ENCODE results near the gene C1QTNF2. TPM values are rescaled to one million over a fixed set of nuclear protein-coding genes. Genes with fewer than 3 reads are reported as not detected.

The C1QTNF2 gene
- total and polyA plus RNA-seq, 2 donors from 2014 or later: 1.4 to 2.8 TPM

- H3K9ac ChIP-seq (ENCODE audit: low read length in 3 of 3): no peak overlapping the region
- no peaks in the 10 kb centered on the region for H3K36me3 ChIP-seq (ENCODE audit: control insufficient read depth in 2 of 3, insufficient read depth in 3 of 3, low read length in 3 of 3)
- TF ChIP-seq CTCF (IDR thresholded peaks at IDR 0.05; ENCODE audit: borderline replicate concordance, extremely low read depth, insufficient read depth): no peak
- DNase-seq (no peak), FAIRE-seq (no peak)
- peaks cover 0 to 3% (median 0%) of the 10 kb centered on the region in 3 donors for H3K4me1 ChIP-seq (ENCODE audit: control insufficient read depth in 2 of 3, insufficient read depth in 2 of 3, low read depth in 1 of 3, low read length in 3 of 3)
- H3K4me3 ChIP-seq (ENCODE audit: low read length in 3 of 3): no peak overlapping the region
- H3K9me3 ChIP-seq (ENCODE audit: control insufficient read depth in 2 of 3, insufficient read depth in 1 of 3, low read length in 3 of 3): no peaks in the 10 kb centered on the region
- no peak overlapping the region for H3K27ac ChIP-seq (ENCODE audit: low read depth in 2 of 2, low read length in 2 of 2)
- intact Hi-C loops (cut with DNase I): no loop called here
- no peaks in the 10 kb centered on the region for H3K27me3 ChIP-seq (ENCODE audit: control insufficient read depth, insufficient read depth, low read length)
Measured at GRCh38 chr5:160359242-160359641, 11.2 kb downstream of the C1QTNF2 start.

GRCh38 chr5:160357861-160358411 lies 12.5 kb downstream of the C1QTNF2 start:
- TF ChIP-seq CTCF (IDR thresholded peaks at IDR 0.05; ENCODE audit: borderline replicate concordance, extremely low read depth, insufficient read depth): no peak
- DNase-seq: peak in 2 of 5 donors; percentile 15 to 20
- H3K27me3 ChIP-seq (ENCODE audit: control insufficient read depth, insufficient read depth, low read length): no peaks in the 10 kb centered on the region
- no peak for FAIRE-seq
- no peaks in the 10 kb centered on the region for H3K36me3 ChIP-seq (ENCODE audit: control insufficient read depth in 2 of 3, insufficient read depth in 3 of 3, low read length in 3 of 3)
- no peak overlapping the region for H3K4me3 ChIP-seq (ENCODE audit: low read length in 3 of 3)
- H3K9ac ChIP-seq (ENCODE audit: low read length in 3 of 3): no peak overlapping the region
- no peak overlapping the region for H3K27ac ChIP-seq (ENCODE audit: low read depth in 2 of 2, low read length in 2 of 2)
- intact Hi-C loops (cut with DNase I): no loop called here
- no peaks in the 10 kb centered on the region for H3K9me3 ChIP-seq (ENCODE audit: control insufficient read depth in 2 of 3, insufficient read depth in 1 of 3, low read length in 3 of 3)
- H3K4me1 ChIP-seq (ENCODE audit: control insufficient read depth in 2 of 3, insufficient read depth in 2 of 3, low read depth in 1 of 3, low read length in 3 of 3): peaks cover 0 to 3% (median 0%) of the 10 kb centered on the region in 3 donors

GRCh38 chr5:160357394-160357793 lies 13.0 kb downstream of the C1QTNF2 start:
- Histone ChIP-seq H3K9ac (ENCODE audit: low read length in 3 of 3) (no peak overlapping the region), H3K27me3 (ENCODE audit: control insufficient read depth, insufficient read depth, low read length) (no peaks in the 10 kb centered on the region), H3K36me3 (ENCODE audit: control insufficient read depth in 2 of 3, insufficient read depth in 3 of 3, low read length in 3 of 3) (no peaks in the 10 kb centered on the region), H3K4me1 (ENCODE audit: control insufficient read depth in 2 of 3, insufficient read depth in 2 of 3, low read depth in 1 of 3, low read length in 3 of 3) (peaks cover 0 to 3% (median 0%) of the 10 kb centered on the region in 3 donors), H3K4me3 (ENCODE audit: low read length in 3 of 3) (no peak overlapping the region), H3K9me3 (ENCODE audit: control insufficient read depth in 2 of 3, insufficient read depth in 1 of 3, low read length in 3 of 3) (no peaks in the 10 kb centered on the region), H3K27ac (ENCODE audit: low read depth in 2 of 2, low read length in 2 of 2) (no peak overlapping the region)
- DNase-seq: no peak
- intact Hi-C loops (cut with DNase I): no loop called here
- FAIRE-seq: no peak
- no peak for TF ChIP-seq CTCF (IDR thresholded peaks at IDR 0.05; ENCODE audit: borderline replicate concordance, extremely low read depth, insufficient read depth)
